Common myeloid progenitor, CD34-positive (primary cell): Measurements from ENCODE around the gene KTI12.
"Not testable (repeated sequence)": the region's sequence is repeated elsewhere in the genome, so short reads cannot be mapped to it uniquely, and the experiment has no call there.

Experiments
- CTCF ChIA-PET: fragments of 350-600 bp; sonication (Branson Sonifier 250); formaldehyde crosslinking; loops from one replicate; lab custom pipeline; 2021; ENCODE audit warnings: antibody characterized with exemption; lab: Charles Lee
- POLR2A ChIA-PET: fragments of 350-600 bp; sonication (Branson Sonifier 250); formaldehyde crosslinking; loops from one replicate; lab custom pipeline; 2021; ENCODE audit warnings: antibody characterized with exemption; lab: Charles Lee
- DNase-seq, 3 donors: peaks; one replicate each; pipeline versions ENCODE4 v3.0.0 to v3.0.0-alpha.2; 2013
- H3K27ac ChIP-seq, 2 experiments: 1 replicate in 1 of 2; 2 replicates in 1 of 2; pipeline ENCODE4 v1.7.0; 2013; ENCODE audit warnings: inconsistent platforms in 2 of 2, low read length in 2 of 2, mild to moderate bottlenecking in 2 of 2, low read depth in 1 of 2, moderate library complexity in 1 of 2; ENCODE audit not compliant: severe bottlenecking in 2 of 2, insufficient read depth in 1 of 2, poor library complexity in 1 of 2
- H3K27me3 ChIP-seq, 5 experiments: replicated peaks in 2 of 5; 1 replicate in 3 of 5; 2 replicates in 2 of 5; pipeline versions ENCODE4 v1.6.1 to v1.7.0; 2013; ENCODE audit warnings: low read length in 4 of 5, mild to moderate bottlenecking in 2 of 5, moderate library complexity in 2 of 5, inconsistent platforms in 1 of 5; ENCODE audit not compliant: insufficient read depth in 5 of 5, control insufficient read depth in 4 of 5
- H3K36me3 ChIP-seq, 4 experiments: 1 replicate in 2 of 4; 2 replicates in 2 of 4; pipeline versions ENCODE4 v1.6.1 to v1.7.0; 2013; ENCODE audit warnings: low read length in 3 of 4, control low read depth in 1 of 4, mild to moderate bottlenecking in 1 of 4; ENCODE audit not compliant: control insufficient read depth in 4 of 4, insufficient read depth in 4 of 4
- H3K4me1 ChIP-seq, 4 experiments: 1 replicate in 3 of 4; 2 replicates in 1 of 4; pipeline versions ENCODE4 v1.6.1 to v1.7.1; 2013; ENCODE audit warnings: low read length in 3 of 4, mild to moderate bottlenecking in 3 of 4, control low read depth in 1 of 4, inconsistent platforms in 1 of 4, moderate library complexity in 1 of 4; ENCODE audit not compliant: control insufficient read depth in 4 of 4, insufficient read depth in 4 of 4; ENCODE audit errors: control extremely low read depth in 1 of 4
- H3K4me3 ChIP-seq, 7 experiments: 1 replicate in 4 of 7; 2 replicates in 3 of 7; pipeline versions ENCODE4 v1.5.1 to v1.7.0; 2013; ENCODE audit warnings: mild to moderate bottlenecking in 7 of 7, low read length in 6 of 7, moderate library complexity in 6 of 7, inconsistent platforms in 2 of 7, low read depth in 2 of 7, control low read depth in 1 of 7; ENCODE audit not compliant: insufficient read depth in 4 of 7, control insufficient read depth in 1 of 7; ENCODE audit errors: extremely low read depth in 1 of 7
- H3K9me3 ChIP-seq, 5 experiments: 1 replicate in 4 of 5; 2 replicates in 1 of 5; pipeline versions ENCODE4 v1.6.1 to v1.7.1; 2013; ENCODE audit warnings: low read length in 4 of 5, mild to moderate bottlenecking in 2 of 5, inconsistent platforms in 1 of 5, low read depth in 1 of 5, moderate library complexity in 1 of 5; ENCODE audit not compliant: control insufficient read depth in 4 of 5, insufficient read depth in 2 of 5; ENCODE audit errors: control extremely low read depth in 1 of 5
- WGBS: methylation state at CpG from one replicate; pipeline ENCODE4 v1.1.5; 2013; ENCODE audit not compliant: insufficient coverage; 5-methylcytosine and 5-hydroxymethylcytosine counted together

KTI12 gene

GRCh38 chr1:52056163-52056936 lies 22.7 kb upstream of the KTI12 start, which contains the start of gene BTF3L4:
BTF3L4 (plus strand) TSS chr1:52056295; CDS start chr1:52059848, 3,553 bp downstream.
- Histone ChIP-seq H3K4me1 (peaks cover 16 to 35% (median 22%) of the 10 kb centered on the region in 4 experiments), H3K27me3 (no peaks in the 10 kb centered on the region), H3K36me3 (peaks cover 9 to 24% (median 19%) of the 10 kb centered on the region in 4 experiments), H3K4me3 (peak within 1 kb of the TSS; percentile 90 to 100 (median 97)), H3K27ac (peak within 1 kb of the TSS; percentile 80 to 90), H3K9me3 (no peaks in the 10 kb centered on the region)
- DNase-seq, result peak; percentile 92 to 98 (median 96)
- POLR2A ChIA-PET, result interaction anchor here (0.7 to 1.4 kb wide), 2 partner anchors 9 to 38 kb away, joined by 3 to 4 read pairs; no protein-coding TSS in a partner anchor
- 0% methylated on average over 41 of the region's 54 CpGs for WGBS
- CTCF ChIA-PET, result interaction anchor here (1.4 kb wide), 1 partner anchor 20 kb away, joined by 3 read pairs; no protein-coding TSS in a partner anchor

DNA sequence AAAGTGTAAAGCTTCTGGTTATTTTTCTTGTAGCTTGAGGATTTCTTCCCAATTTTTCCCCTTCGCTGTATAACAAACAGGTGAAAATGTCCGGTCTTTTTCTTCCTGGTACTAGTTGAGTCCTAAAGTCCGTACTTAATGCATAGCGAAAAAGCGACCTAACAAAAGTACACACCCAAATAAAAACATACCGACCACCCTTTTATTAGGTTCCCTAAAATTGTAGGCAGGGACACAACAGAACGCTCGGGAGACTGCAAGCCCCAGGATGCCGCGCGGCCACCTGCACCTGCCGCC lies 22.2 kb upstream of the KTI12 start:
- H3K9me3 ChIP-seq, result no peaks in the 10 kb centered on the region
- H3K27me3 ChIP-seq, result no peaks in the 10 kb centered on the region
- H3K4me3 ChIP-seq, result peak overlapping the region; percentile 90 to 100 (median 97)
- WGBS, result 0% methylated on average over 9 of the region's 12 CpGs
- H3K4me1 ChIP-seq, result peaks cover 16 to 35% (median 22%) of the 10 kb centered on the region in 4 experiments
- ChIA-PET POLR2A (interaction anchor here (0.6 to 1.4 kb wide), 4 partner anchors 10 to 39 kb away, joined by 3 to 4 read pairs (median 4); no protein-coding TSS in a partner anchor), CTCF (interaction anchor here (1.4 kb wide), 1 partner anchor 19 kb away, joined by 3 read pairs; no protein-coding TSS in a partner anchor)
- peaks cover 11 to 21% (median 18%) of the 10 kb centered on the region in 4 experiments for H3K36me3 ChIP-seq
- peak overlapping the region; percentile 80 to 90 for H3K27ac ChIP-seq
- DNase-seq, result no peak

GRCh38 chr1:52055066-52055865 lies 21.7 kb upstream of the KTI12 start, which contains the start of gene TXNDC12:
TXNDC12 (minus strand) TSS chr1:52055191; CDS start chr1:52055096, 95 bp downstream.
- H3K36me3 ChIP-seq, result peaks cover 9 to 20% (median 14%) of the 10 kb centered on the region in 4 experiments
- peaks cover 16 to 35% (median 22%) of the 10 kb centered on the region in 4 experiments for H3K4me1 ChIP-seq
- no peaks in the 10 kb centered on the region for H3K9me3 ChIP-seq
- peak; percentile 74 to 80 (median 76) for DNase-seq
- CTCF ChIA-PET, result interaction anchor here (1.4 kb wide), 1 partner anchor 19 kb away, joined by 3 read pairs; no protein-coding TSS in a partner anchor
- WGBS, result 0% methylated on average over 29 of the region's 45 CpGs
- POLR2A ChIA-PET, result interaction anchor here (0.6 to 1.2 kb wide), 3 partner anchors 11 to 40 kb away, joined by 3 to 4 read pairs (median 4); no protein-coding TSS in a partner anchor
- H3K4me3 ChIP-seq, result peak within 1 kb of the TSS; percentile 90 to 100 (median 97)
- no peaks in the 10 kb centered on the region for H3K27me3 ChIP-seq
- peak within 1 kb of the TSS; percentile 80 to 90 for H3K27ac ChIP-seq

- peak in 1 of 3 donors; percentile 20 for DNase-seq
- Histone ChIP-seq H3K4me1 (peaks cover 16 to 35% (median 22%) of the 10 kb centered on the region in 4 experiments), H3K27me3 (no peaks in the 10 kb centered on the region), H3K36me3 (peaks cover 6 to 17% (median 11%) of the 10 kb centered on the region in 4 experiments), H3K9me3 (no peaks in the 10 kb centered on the region), H3K4me3 (peak overlapping the region; percentile 72 to 100 (median 97)), H3K27ac (peak overlapping the region; percentile 80 to 90)
- WGBS, result 3% methylated on average over 11 of the region's 13 CpGs
- POLR2A ChIA-PET, result interaction anchor here (0.6 to 1.2 kb wide), 4 partner anchors 11 to 1857 kb away, joined by 3 read pairs; no protein-coding TSS in a partner anchor
- CTCF ChIA-PET, result interaction anchor here (1.2 to 1.4 kb wide), 2 partner anchors 10 to 18 kb away, joined by 3 to 6 read pairs; no protein-coding TSS in a partner anchor
Observed at GRCh38 chr1:52054496-52055065, 21.0 kb upstream of the KTI12 start.

- WGBS, result no CpG with 5 or more reads among the region's 1 CpG
- H3K27ac ChIP-seq, result peak overlapping the region in 1 of 2 experiments; percentile 90
- POLR2A ChIA-PET, result interaction anchor here (0.6 to 1.2 kb wide), 3 partner anchors 10 to 1858 kb away, joined by 3 read pairs; no protein-coding TSS in a partner anchor
Observed at GRCh38 chr1:52053862-52054261, 20.3 kb upstream of the KTI12 start.

DNA sequence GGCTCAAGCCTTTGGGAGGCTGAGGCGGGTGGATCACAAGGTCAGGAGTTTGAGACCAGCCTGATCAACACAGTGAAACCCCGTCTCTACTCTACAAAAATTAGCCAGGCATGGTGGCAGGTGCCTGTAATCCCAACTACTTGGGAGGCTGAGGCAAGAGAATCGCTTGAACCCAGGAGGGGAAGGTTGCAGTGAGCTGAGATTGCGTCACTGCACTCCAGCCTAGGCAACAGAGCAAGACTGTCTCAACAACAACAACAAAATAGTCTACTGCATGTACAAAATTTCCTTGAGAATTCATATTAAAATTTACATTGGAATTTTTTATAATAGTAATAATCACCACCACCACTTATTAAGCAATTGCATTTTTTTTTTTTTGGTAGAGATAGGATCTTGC lies 15.7 kb upstream of the KTI12 start:
- CTCF ChIA-PET, POLR2A ChIA-PET, H3K4me3 ChIP-seq, H3K27me3 ChIP-seq, H3K27ac ChIP-seq, DNase-seq, H3K9me3 ChIP-seq, H3K4me1 ChIP-seq: not testable (repeated sequence)
- peaks cover 9 to 28% (median 13%) of the 10 kb centered on the region in 4 experiments for H3K36me3 ChIP-seq
- 86% methylated on average over 1 of the region's 4 CpGs for WGBS

More at GRCh38 chr1:52053862-52054261, 20.3 kb upstream of the KTI12 start:
- H3K4me3 ChIP-seq, result peak overlapping the region in 5 of 7 experiments; percentile 93 to 100 (median 97)
- H3K4me1 ChIP-seq, result peaks cover 16 to 35% (median 21%) of the 10 kb centered on the region in 4 experiments
- peaks cover 6 to 17% (median 11%) of the 10 kb centered on the region in 4 experiments for H3K36me3 ChIP-seq
- DNase-seq, result no peak
- no peaks in the 10 kb centered on the region for H3K9me3 ChIP-seq
- CTCF ChIA-PET, result interaction anchor here (1.2 kb wide), 1 partner anchor 9 kb away, joined by 6 read pairs; no protein-coding TSS in a partner anchor
- no peaks in the 10 kb centered on the region for H3K27me3 ChIP-seq
